H1 (cell line): ENCODE data around the gene ERLEC1. TPM values are rescaled to one million over a fixed set of nuclear protein-coding genes. Genes with fewer than 3 reads are reported as not detected.

ENCODE experiments used
- CTCF ChIA-PET: fragments of 300-600 bp; sonication (Branson Sonifier 250); formaldehyde crosslinking; loops from one replicate; lab custom pipeline; 2021; ENCODE audit not compliant: partially characterized antibody; lab: Charles Lee
- POLR2A ChIA-PET: fragments of 300-600 bp; sonication (Branson Sonifier 250); formaldehyde crosslinking; loops from one replicate; lab custom pipeline; 2021; ENCODE audit warnings: inconsistent platforms; ENCODE audit not compliant: partially characterized antibody; lab: Charles Lee
- DNase-seq, 2 experiments: peaks; one replicate each; pipeline versions ENCODE4 v3.0.0 to v3.0.0-alpha.2; 2010 to 2022; ENCODE audit warnings: low spot score in 2 of 2, low read depth in 1 of 2, mixed read lengths in 1 of 2
- FAIRE-seq: peaks from 2 replicates; lab custom pipeline; 2011; peaks lifted over from hg19 to GRCh38; lab: Jason Lieb, UNC
- H2AFZ ChIP-seq: 2 replicates; pipeline ENCODE4 v1.8.1; 2012; ENCODE audit warnings: low read length, inconsistent platforms
- H2AK5ac ChIP-seq: 2 replicates; pipeline ENCODE4 v1.6.1; 2013; ENCODE audit warnings: low read depth, low read length
- H2BK120ac ChIP-seq: replicated peaks from 2 replicates; pipeline ENCODE3; 2013; ENCODE audit warnings: low read depth, low read length, inconsistent platforms
- H2BK12ac ChIP-seq: 2 replicates; pipeline ENCODE4 v1.6.1; 2013; ENCODE audit warnings: low read depth, low read length
- H2BK15ac ChIP-seq: 2 replicates; pipeline ENCODE4 v1.6.1; 2013; ENCODE audit warnings: low read length
- H2BK20ac ChIP-seq: 2 replicates; pipeline ENCODE4 v1.6.1; 2013; ENCODE audit warnings: low read length
- H2BK5ac ChIP-seq: 2 replicates; pipeline ENCODE4 v1.6.1; 2013; ENCODE audit warnings: low read depth, low read length
- H3K14ac ChIP-seq: 2 replicates; pipeline ENCODE4 v1.6.1; 2013; ENCODE audit warnings: inconsistent platforms; ENCODE audit not compliant: insufficient read length
- H3K18ac ChIP-seq: 2 replicates; pipeline ENCODE4 v1.6.1; 2013; ENCODE audit warnings: low read length; ENCODE audit errors: extremely low read depth
- H3K23ac ChIP-seq: 2 replicates; pipeline ENCODE4 v1.6.1; 2013; ENCODE audit warnings: inconsistent platforms; ENCODE audit not compliant: insufficient read length
- H3K23me2 ChIP-seq: 2 replicates; pipeline ENCODE4 v1.6.1; 2013; ENCODE audit warnings: low read depth, low read length
- H3K27ac ChIP-seq: 2 replicates; pipeline ENCODE4 v1.6.1; 2011; ENCODE audit warnings: low read depth, low read length, inconsistent platforms
- H3K27me3 ChIP-seq, 4 experiments: replicated peaks in 1 of 4; 1 replicate in 1 of 4; 2 replicates in 3 of 4; pipeline versions ENCODE4 v1.6.1 to v1.8.1; 2011 to 2013; ENCODE audit warnings: low read length in 3 of 4, mild to moderate bottlenecking in 3 of 4, inconsistent platforms in 2 of 4, mixed read lengths in 2 of 4, moderate library complexity in 1 of 4; ENCODE audit not compliant: control insufficient read depth in 3 of 4, insufficient read depth in 3 of 4; ENCODE audit errors: extremely low read depth in 1 of 4
- H3K36me3 ChIP-seq, 4 experiments: 2 replicates each; pipeline versions ENCODE4 v1.6.1 to v1.8.1; 2011 to 2013; ENCODE audit warnings: mild to moderate bottlenecking in 4 of 4, low read length in 3 of 4, moderate library complexity in 2 of 4, control low read depth in 1 of 4, inconsistent platforms in 1 of 4; ENCODE audit not compliant: insufficient read depth in 4 of 4, control insufficient read depth in 2 of 4
- H3K4ac ChIP-seq: replicated peaks from 2 replicates; pipeline ENCODE3; 2013; ENCODE audit warnings: low read length, low read depth, mixed read lengths, inconsistent platforms; ENCODE audit not compliant: insufficient read length
- H3K4me1 ChIP-seq, 4 experiments: replicated peaks in 1 of 4; 1 replicate in 1 of 4; 2 replicates in 3 of 4; pipeline versions ENCODE4 v1.6.1 to v1.8.1; 2011 to 2013; ENCODE audit warnings: low read length in 3 of 4, inconsistent platforms in 2 of 4, mixed read lengths in 1 of 4; ENCODE audit not compliant: insufficient read depth in 4 of 4, control insufficient read depth in 3 of 4
- H3K4me2 ChIP-seq, 2 experiments: 2 replicates each; pipeline versions ENCODE4 v1.6.1 to v1.8.1; 2011 to 2013; ENCODE audit warnings: low read depth in 2 of 2, low read length in 2 of 2, control low read depth in 1 of 2, inconsistent platforms in 1 of 2, mild to moderate bottlenecking in 1 of 2; ENCODE audit not compliant: insufficient read depth in 1 of 2
- H3K4me3 ChIP-seq, 4 experiments: fragments of 200-600, 300-600 bp in 1 of 4; sonication (generic), shearing (Covaris generic), sonication (Bioruptor Twin) in 1 of 4; 2 replicates each; pipeline versions ENCODE4 v1.5.1 to v1.8.1; 2011 to 2016; ENCODE audit warnings: low read length in 4 of 4, low read depth in 3 of 4, control low read depth in 2 of 4, inconsistent platforms in 2 of 4, mild to moderate bottlenecking in 2 of 4, mixed read lengths in 1 of 4, moderate library complexity in 1 of 4; ENCODE audit not compliant: insufficient read depth in 2 of 4; ENCODE audit errors: extremely low read depth in 1 of 4
- H3K56ac ChIP-seq: replicated peaks from 2 replicates; pipeline ENCODE3; 2013; ENCODE audit warnings: low read depth, mild to moderate bottlenecking, mixed read lengths, low read length, inconsistent platforms; ENCODE audit not compliant: insufficient read length
- H3K79me1 ChIP-seq: 2 replicates; pipeline ENCODE4 v1.6.1; 2013; ENCODE audit warnings: low read depth, low read length, control low read depth
- H3K79me2 ChIP-seq, 2 experiments: 2 replicates each; pipeline versions ENCODE4 v1.6.1 to v1.8.1; 2012 to 2013; ENCODE audit warnings: low read length in 2 of 2, mild to moderate bottlenecking in 2 of 2, inconsistent platforms in 1 of 2; ENCODE audit not compliant: insufficient read depth in 2 of 2, control insufficient read depth in 1 of 2
- H3K9ac ChIP-seq, 4 experiments: replicated peaks in 1 of 4; 1 replicate in 1 of 4; 2 replicates in 3 of 4; pipeline versions ENCODE4 v1.6.1 to v1.8.1; 2011 to 2013; ENCODE audit warnings: low read depth in 3 of 4, low read length in 3 of 4, control low read depth in 2 of 4, mild to moderate bottlenecking in 2 of 4, moderate library complexity in 2 of 4, inconsistent platforms in 1 of 4; ENCODE audit errors: extremely low read depth in 1 of 4
- H3K9me3 ChIP-seq, 2 experiments: 2 replicates each; pipeline versions ENCODE4 v1.6.1 to v1.8.1; 2012 to 2013; ENCODE audit warnings: mild to moderate bottlenecking in 2 of 2, moderate library complexity in 2 of 2, control low read depth in 1 of 2, inconsistent platforms in 1 of 2, low read depth in 1 of 2, low read length in 1 of 2, mixed read lengths in 1 of 2; ENCODE audit not compliant: insufficient read depth in 2 of 2
- H4K20me1 ChIP-seq, 2 experiments: replicated peaks in 1 of 2; 2 replicates each; pipeline versions ENCODE3 to v1.8.1; 2011 to 2013; ENCODE audit warnings: inconsistent platforms in 2 of 2, low read length in 2 of 2, mild to moderate bottlenecking in 1 of 2; ENCODE audit not compliant: insufficient read depth in 2 of 2, control insufficient read depth in 1 of 2
- H4K5ac ChIP-seq: 2 replicates; pipeline ENCODE4 v1.6.1; 2013; ENCODE audit warnings: low read length, low read depth, mixed read lengths, inconsistent platforms; ENCODE audit not compliant: insufficient read length
- H4K8ac ChIP-seq: 2 replicates; pipeline ENCODE4 v1.8.0; 2013; ENCODE audit warnings: mild to moderate bottlenecking, moderate library complexity, low read length, inconsistent platforms; ENCODE audit not compliant: insufficient read depth; ENCODE audit errors: extremely low read depth
- H4K91ac ChIP-seq: replicated peaks from 2 replicates; pipeline ENCODE3; 2013; ENCODE audit warnings: low read length, mixed read lengths, inconsistent platforms; ENCODE audit not compliant: insufficient read length
- CBX5 ChIP-seq: fragments of 300-800, 300-1000 bp; sonication (generic); IDR thresholded peaks from 2 replicates; pipeline ENCODE4 v1.7.1; 2016; ENCODE audit warnings: antibody characterized with exemption, low read length, low read depth
- CHD2 ChIP-seq: IDR thresholded peaks from 2 replicates; pipeline ENCODE4 v1.6.1; 2012; ENCODE audit warnings: low read length, improper control_type of control experiment
- JUN ChIP-seq: IDR thresholded peaks from 2 replicates; pipeline ENCODE4 v1.6.1; 2011; ENCODE audit warnings: low read depth, mild to moderate bottlenecking, improper control_type of control experiment, low read length
- JUND ChIP-seq: IDR thresholded peaks from 2 replicates; pipeline ENCODE4 v1.6.1; 2011; ENCODE audit warnings: mild to moderate bottlenecking, improper control_type of control experiment, low read length
- KDM4A ChIP-seq: IDR thresholded peaks from one replicate; pipeline ENCODE4 v1.7.1; 2012; ENCODE audit warnings: low read depth, mild to moderate bottlenecking, moderate library complexity, low read length, inconsistent platforms; ENCODE audit not compliant: severe bottlenecking
- MAFK ChIP-seq: IDR thresholded peaks from 2 replicates; pipeline ENCODE4 v1.6.1; 2012; ENCODE audit warnings: low read depth, mild to moderate bottlenecking, improper control_type of control experiment, low read length
- POLR2AphosphoS5 ChIP-seq: IDR thresholded peaks from 2 replicates; pipeline ENCODE4 v1.6.1; 2011; ENCODE audit warnings: low read depth, low read length
- POU5F1 ChIP-seq: IDR thresholded peaks from 2 replicates; pipeline ENCODE4 v1.6.1; 2011; ENCODE audit warnings: low read depth, mild to moderate bottlenecking, low read length, moderate library complexity
- RFX5 ChIP-seq: IDR thresholded peaks from 2 replicates; pipeline ENCODE4 v1.6.1; 2011; ENCODE audit warnings: low read depth, low read length, improper control_type of control experiment, borderline replicate concordance
- SP2 ChIP-seq: IDR thresholded peaks from 2 replicates; pipeline ENCODE4 v1.6.1; 2012; ENCODE audit warnings: mild to moderate bottlenecking, low read length, inconsistent platforms
- SRF ChIP-seq: IDR thresholded peaks from 2 replicates; pipeline ENCODE4 v1.6.1; 2011; ENCODE audit warnings: mild to moderate bottlenecking, low read depth, low read length, moderate library complexity
- SUZ12 ChIP-seq: fragments of 200-600 bp; sonication (generic); IDR thresholded peaks from 2 replicates; pipeline ENCODE4 v1.6.1; 2012; ENCODE audit warnings: mild to moderate bottlenecking, inconsistent platforms, low read length, moderate library complexity, mixed read lengths
- TAF1 ChIP-seq: IDR thresholded peaks from 2 replicates; pipeline ENCODE4 v1.6.1; 2011; ENCODE audit warnings: mild to moderate bottlenecking, low read depth, low read length
- TBP ChIP-seq: IDR thresholded peaks from 2 replicates; pipeline ENCODE4 v1.6.1; 2011; ENCODE audit warnings: low read depth, low read length, improper control_type of control experiment
- WGBS, 2 experiments: shearing (Covaris generic) in 1 of 2; methylation state at CpG; one replicate each; pipeline versions ENCODE4 v1.1.6 to v1.1.7; 2013 to 2015; ENCODE audit warnings: low lambda C conversion rate in 2 of 2, mixed read lengths in 2 of 2, inconsistent platforms in 1 of 2, low coverage in 1 of 2, missing lambda C conversion rate in 1 of 2; ENCODE audit not compliant: insufficient replicate concordance in 2 of 2, insufficient coverage in 1 of 2, insufficient read length in 1 of 2; ENCODE audit errors: extremely low coverage in 1 of 2, missing lambda C conversion rate in 1 of 2; 5-methylcytosine and 5-hydroxymethylcytosine counted together
- polyA plus RNA-seq, 7 experiments: library from polyadenylated mRNA; depleted of rRNA in 3 of 7; stranded (reverse) in 5 of 7; unstranded in 2 of 7; fragments of >200 nt in 5 of 7; fragments of 200-250 nt in 2 of 7; gene quantifications; 1 replicate in 5 of 7; 2 replicates in 1 of 7; 4 replicates in 1 of 7; pipeline versions ENCODE4 v1.2.1 to v1.2.3, GENCODE V29; 2011 to 2013; ENCODE audit warnings: missing spikeins in 2 of 7, mixed read lengths in 2 of 7
- total RNA-seq: library from RNA; stranded (reverse); fragmentation: NEBNext Ultra II Directional; extraction: Animal tissue kit (Norgen Biotek cat#: 25700); gene quantifications from 2 replicates; pipeline ENCODE4 v1.2.1, GENCODE V29; 2021
- TF ChIP-seq, protein P1 (sequence below): IDR thresholded peaks from 2 replicates; pipeline ENCODE4 v1.6.1; 2012; ENCODE audit warnings: inconsistent platforms

Gene ERLEC1
- total and polyA plus RNA-seq, 2 of the 8 experiments (the other 6 are each of a cell fraction or from before 2014, with no cell fraction given): 12.9 to 26.7 TPM

- no peak overlapping the region for H3K56ac ChIP-seq
- H3K14ac ChIP-seq: no peak overlapping the region
- no peak overlapping the region for H2AK5ac ChIP-seq
- POLR2A ChIA-PET: no interaction called here
- H3K79me2 ChIP-seq: peaks cover 0 to 27% of the 10 kb centered on the region in 2 experiments; a peak in 2 of 4 replicates
- H3K4ac ChIP-seq: no peak overlapping the region
- no peak for DNase-seq
- H4K91ac ChIP-seq: no peak overlapping the region
- H3K23me2 ChIP-seq: no peaks in the 10 kb centered on the region
- no peak overlapping the region for H3K23ac ChIP-seq
- H4K5ac ChIP-seq: no peak overlapping the region
- FAIRE-seq: no peak
- H2BK15ac ChIP-seq: no peak overlapping the region
- TF ChIP-seq SP2 (no peak), CBX5 (no peak), JUN (no peak), TBP (no peak), TAF1 (no peak), SRF (no peak), POU5F1 (no peak), CHD2 (no peak), RFX5 (no peak), JUND (no peak), MAFK (no peak), KDM4A (no peak), POLR2AphosphoS5 (no peak), SUZ12 (no peak)
- TF ChIP-seq, protein P1, sequence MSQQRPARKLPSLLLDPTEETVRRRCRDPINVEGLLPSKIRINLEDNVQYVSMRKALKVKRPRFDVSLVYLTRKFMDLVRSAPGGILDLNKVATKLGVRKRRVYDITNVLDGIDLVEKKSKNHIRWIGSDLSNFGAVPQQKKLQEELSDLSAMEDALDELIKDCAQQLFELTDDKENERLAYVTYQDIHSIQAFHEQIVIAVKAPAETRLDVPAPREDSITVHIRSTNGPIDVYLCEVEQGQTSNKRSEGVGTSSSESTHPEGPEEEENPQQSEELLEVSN: no peak
- H4K8ac ChIP-seq: no peak overlapping the region
- H2BK120ac ChIP-seq: no peak overlapping the region
- H2BK20ac ChIP-seq: no peak overlapping the region
- H2AFZ ChIP-seq: no peak overlapping the region
- peaks cover 0 to 29% (median 2%) of the 10 kb centered on the region in 4 experiments; a peak in 5 of 8 replicates for H3K36me3 ChIP-seq
- no peaks in the 10 kb centered on the region for H3K9me3 ChIP-seq
- 92% methylated on average over 3 of the region's 3 CpGs; no CpG with 5 or more reads in 1 of the 2 experiments for WGBS, 2 experiments
- no peaks in the 10 kb centered on the region for H3K4me1 ChIP-seq
- H3K27ac ChIP-seq: no peak overlapping the region
- no peak overlapping the region for H3K9ac ChIP-seq
- H3K27me3 ChIP-seq: no peaks in the 10 kb centered on the region
- H3K18ac ChIP-seq: no peak overlapping the region
- H3K4me3 ChIP-seq: no peak overlapping the region
- H4K20me1 ChIP-seq: no peaks in the 10 kb centered on the region
- no peak overlapping the region for H2BK12ac ChIP-seq
- H3K79me1 ChIP-seq: no peaks in the 10 kb centered on the region; the same call in 1 of the 2 replicates
- no peak overlapping the region for H2BK5ac ChIP-seq
- no peak overlapping the region for H3K4me2 ChIP-seq
- CTCF ChIA-PET: no interaction called here
These were observed 7.0 kb downstream of the ERLEC1 start for GRCh38 chr2:53793821-53794220.
